DOHH2 (cell line): ENCODE results near the gene ITPR2.

Experiments used
- H3F3A ChIP-seq: fragments of 200-600 bp; sonication (generic), shearing (Covaris generic); 2 replicates; pipeline ENCODE4 v1.6.0; 2016; ENCODE audit warnings: antibody characterized with exemption, mild to moderate bottlenecking; ENCODE audit not compliant: control insufficient read depth, insufficient read depth
- H3K27ac ChIP-seq: fragments of 200-600 bp; sonication (generic); 2 replicates; pipeline ENCODE4 v1.5.1; 2014; ENCODE audit warnings: low read depth, mild to moderate bottlenecking, low read length, moderate library complexity
- H3K27me3 ChIP-seq: fragments of 200-600 bp; sonication (generic); 2 replicates; pipeline ENCODE4 v1.6.1; 2014; ENCODE audit warnings: mild to moderate bottlenecking, low read length, mixed read lengths; ENCODE audit not compliant: control insufficient read depth
- H3K36me3 ChIP-seq: fragments of 200-600 bp; sonication (generic); 2 replicates; pipeline ENCODE4 v1.6.1; 2014; ENCODE audit warnings: mild to moderate bottlenecking, low read length, moderate library complexity, mixed read lengths; ENCODE audit not compliant: control insufficient read depth
- H3K4me1 ChIP-seq: fragments of 200-600 bp; sonication (generic); 2 replicates; pipeline ENCODE4 v1.6.1; 2014; ENCODE audit warnings: mild to moderate bottlenecking, low read length, mixed read lengths; ENCODE audit not compliant: control insufficient read depth
- H3K4me2 ChIP-seq: fragments of 200-600 bp; sonication (generic); 2 replicates; pipeline ENCODE4 v1.6.0; 2014; ENCODE audit warnings: mild to moderate bottlenecking, low read length, moderate library complexity
- H3K4me3 ChIP-seq: fragments of 200-600 bp; sonication (generic); 2 replicates; pipeline ENCODE4 v1.5.1; 2014; ENCODE audit warnings: mild to moderate bottlenecking, low read length, mixed read lengths
- H3K79me2 ChIP-seq: fragments of 200-600 bp; sonication (generic); 2 replicates; pipeline ENCODE4 v1.6.1; 2014; ENCODE audit warnings: mild to moderate bottlenecking, low read length, mixed read lengths; ENCODE audit not compliant: control insufficient read depth
- H3K9me2 ChIP-seq: fragments of 200-600 bp; sonication (generic); replicated peaks from 2 replicates; pipeline ENCODE4 v1.6.1; 2014; ENCODE audit warnings: mild to moderate bottlenecking, low read length, mixed read lengths; ENCODE audit not compliant: control insufficient read depth
- H3K9me3 ChIP-seq: fragments of 200-600 bp; sonication (generic); 2 replicates; pipeline ENCODE4 v1.6.1; 2014; ENCODE audit warnings: antibody characterized with exemption, low read length, mixed read lengths; ENCODE audit not compliant: control insufficient read depth, insufficient read depth
- H4K20me1 ChIP-seq: fragments of 200-600 bp; sonication (generic); 2 replicates; pipeline ENCODE4 v1.6.0; 2014; ENCODE audit warnings: low read depth, mild to moderate bottlenecking, antibody characterized with exemption, low read length, moderate library complexity; ENCODE audit not compliant: control insufficient read depth, insufficient read depth
- CTCF ChIP-seq: fragments of 200-600 bp; sonication (generic); IDR thresholded peaks from one replicate; pipeline ENCODE4 v1.5.1; 2014; ENCODE audit warnings: antibody characterized with exemption, mild to moderate bottlenecking, low read depth, low read length; ENCODE audit not compliant: poor library complexity, severe bottlenecking
- EZH2phosphoT487 ChIP-seq: fragments of 200-600 bp; sonication (generic); IDR thresholded peaks from 2 replicates; pipeline ENCODE4 v1.6.1; 2017; ENCODE audit warnings: borderline replicate concordance, mild to moderate bottlenecking, antibody characterized with exemption, low read length, moderate library complexity, mixed read lengths

The ITPR2 gene

GRCh38 chr12:26700430-26700829, 132.6 kb downstream of the ITPR2 start:
- H3K27ac ChIP-seq: no peak overlapping the region

GRCh38 chr12:26699237-26699636, 133.8 kb downstream of the ITPR2 start:
- peaks cover 8% of the 10 kb centered on the region for H3K79me2 ChIP-seq
- H3F3A ChIP-seq: peaks cover 2% of the 10 kb centered on the region; the same call in 1 of the 2 replicates
- H4K20me1 ChIP-seq: no peaks in the 10 kb centered on the region
- no peak overlapping the region for H3K4me3 ChIP-seq
- no peaks in the 10 kb centered on the region for H3K27me3 ChIP-seq
- no peak overlapping the region for H3K4me2 ChIP-seq
- H3K36me3 ChIP-seq: peaks cover 30% of the 10 kb centered on the region
- no peaks in the 10 kb centered on the region for H3K9me3 ChIP-seq
- H3K9me2 ChIP-seq: no peaks in the 10 kb centered on the region
- peaks cover 16% of the 10 kb centered on the region for H3K4me1 ChIP-seq
- H3K27ac ChIP-seq: no peak overlapping the region
- TF ChIP-seq CTCF (no peak), EZH2phosphoT487 (no peak)

More at GRCh38 chr12:26700430-26700829, 132.6 kb downstream of the ITPR2 start:
- Histone ChIP-seq H3K36me3 (peaks cover 20% of the 10 kb centered on the region), H3K9me2 (no peaks in the 10 kb centered on the region), H3K4me3 (no peak overlapping the region), H3K4me1 (peaks cover 27% of the 10 kb centered on the region), H3F3A (peaks cover 14% of the 10 kb centered on the region; the same call in 1 of the 2 replicates), H3K79me2 (peaks cover 8% of the 10 kb centered on the region), H3K4me2 (no peak overlapping the region), H3K27me3 (no peaks in the 10 kb centered on the region), H4K20me1 (no peaks in the 10 kb centered on the region), H3K9me3 (no peaks in the 10 kb centered on the region)
- TF ChIP-seq EZH2phosphoT487: no peak
- TF ChIP-seq CTCF: no peak

- Histone ChIP-seq H3K4me1 (peaks cover 5% of the 10 kb centered on the region), H3K36me3 (peaks cover 31% of the 10 kb centered on the region), H3K4me3 (no peak overlapping the region), H4K20me1 (no peaks in the 10 kb centered on the region), H3K27me3 (no peaks in the 10 kb centered on the region), H3K9me3 (no peaks in the 10 kb centered on the region), H3K4me2 (no peak overlapping the region), H3F3A (no peaks in the 10 kb centered on the region), H3K27ac (no peak overlapping the region), H3K79me2 (peaks cover under 1% of the 10 kb centered on the region), H3K9me2 (no peaks in the 10 kb centered on the region)
- TF ChIP-seq EZH2phosphoT487 (no peak), CTCF (no peak)
These were observed 134.8 kb downstream of the ITPR2 start for GRCh38 chr12:26698186-26698585.
